ENCODE data around the gene NFILZ. TPM values are rescaled to one million over a fixed set of nuclear protein-coding genes. Genes with fewer than 3 reads are reported as not detected.

The NFILZ gene
- total RNA-seq, 1 donor = not detected

GRCh38 chr19:8662263-8662662 lies 31.8 kb downstream of the NFILZ start:
- Histone ChIP-seq H4K20me1 (ENCODE audit: insufficient read depth, low read length) (no peaks in the 10 kb centered on the region), H3K4me1 (ENCODE audit: insufficient read depth, low read length) (no peaks in the 10 kb centered on the region), H3K36me3 (ENCODE audit: insufficient read depth, low read length) (no peaks in the 10 kb centered on the region), H3K27me3 (ENCODE audit: insufficient read depth, low read length) (no peaks in the 10 kb centered on the region), H3K4me2 (ENCODE audit: insufficient read depth, low read length) (no peak overlapping the region), H3K27ac (ENCODE audit: low read depth, low read length) (no peak overlapping the region), H3K9me3 (ENCODE audit: low read depth, low read length) (no peaks in the 10 kb centered on the region), H2AFZ (ENCODE audit: low read length) (no peak overlapping the region), H3K79me2 (ENCODE audit: insufficient read depth, low read length) (no peaks in the 10 kb centered on the region), H3K4me3 (ENCODE audit: insufficient read depth, low read length) (no peak overlapping the region)
- TF ChIP-seq, protein P1, sequence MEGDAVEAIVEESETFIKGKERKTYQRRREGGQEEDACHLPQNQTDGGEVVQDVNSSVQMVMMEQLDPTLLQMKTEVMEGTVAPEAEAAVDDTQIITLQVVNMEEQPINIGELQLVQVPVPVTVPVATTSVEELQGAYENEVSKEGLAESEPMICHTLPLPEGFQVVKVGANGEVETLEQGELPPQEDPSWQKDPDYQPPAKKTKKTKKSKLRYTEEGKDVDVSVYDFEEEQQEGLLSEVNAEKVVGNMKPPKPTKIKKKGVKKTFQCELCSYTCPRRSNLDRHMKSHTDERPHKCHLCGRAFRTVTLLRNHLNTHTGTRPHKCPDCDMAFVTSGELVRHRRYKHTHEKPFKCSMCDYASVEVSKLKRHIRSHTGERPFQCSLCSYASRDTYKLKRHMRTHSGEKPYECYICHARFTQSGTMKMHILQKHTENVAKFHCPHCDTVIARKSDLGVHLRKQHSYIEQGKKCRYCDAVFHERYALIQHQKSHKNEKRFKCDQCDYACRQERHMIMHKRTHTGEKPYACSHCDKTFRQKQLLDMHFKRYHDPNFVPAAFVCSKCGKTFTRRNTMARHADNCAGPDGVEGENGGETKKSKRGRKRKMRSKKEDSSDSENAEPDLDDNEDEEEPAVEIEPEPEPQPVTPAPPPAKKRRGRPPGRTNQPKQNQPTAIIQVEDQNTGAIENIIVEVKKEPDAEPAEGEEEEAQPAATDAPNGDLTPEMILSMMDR (IDR thresholded peaks at IDR 0.05; ENCODE audit: extremely low read depth, low read depth, low read length) = no peak
- no peak for DNase-seq (ENCODE audit: insufficient read length, low spot score, missing footprints)

GRCh38 chr19:8663920-8664670 lies 33.7 kb downstream of the NFILZ start:
- no peak overlapping the region for H3K4me3 ChIP-seq (ENCODE audit: insufficient read depth, low read length)
- no peak overlapping the region for H3K4me2 ChIP-seq (ENCODE audit: insufficient read depth, low read length)
- no peak overlapping the region for H3K27ac ChIP-seq (ENCODE audit: low read depth, low read length)
- no peaks in the 10 kb centered on the region for H4K20me1 ChIP-seq (ENCODE audit: insufficient read depth, low read length)
- TF ChIP-seq, protein P1 (IDR thresholded peaks at IDR 0.05; ENCODE audit: extremely low read depth, low read depth, low read length) = no peak
- H3K4me1 ChIP-seq (ENCODE audit: insufficient read depth, low read length) = no peaks in the 10 kb centered on the region
- no peaks in the 10 kb centered on the region for H3K36me3 ChIP-seq (ENCODE audit: insufficient read depth, low read length)
- no peak for DNase-seq (ENCODE audit: insufficient read length, low spot score, missing footprints)
- no peaks in the 10 kb centered on the region for H3K27me3 ChIP-seq (ENCODE audit: insufficient read depth, low read length)
- no peak overlapping the region for H2AFZ ChIP-seq (ENCODE audit: low read length)
- no peaks in the 10 kb centered on the region for H3K9me3 ChIP-seq (ENCODE audit: low read depth, low read length)
- no peaks in the 10 kb centered on the region for H3K79me2 ChIP-seq (ENCODE audit: insufficient read depth, low read length)

DNA sequence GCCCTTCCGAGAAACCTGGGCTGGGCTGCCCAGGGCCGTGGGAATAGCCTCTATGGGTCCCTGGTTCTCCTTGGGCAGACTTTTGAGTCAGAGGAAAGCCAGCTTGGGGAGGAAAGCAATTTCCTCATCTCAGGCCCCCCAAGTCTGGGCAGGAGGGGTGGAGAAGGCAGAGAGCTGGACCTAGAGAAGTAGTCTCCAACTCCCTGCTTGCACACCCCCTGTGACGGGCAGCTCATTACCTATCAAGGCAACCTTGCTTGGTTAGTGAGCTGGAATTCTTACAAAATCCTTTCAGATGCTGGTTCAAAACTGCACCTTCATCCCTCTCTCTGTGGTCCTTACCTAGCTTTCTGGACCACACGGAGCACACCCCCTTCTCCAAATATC lies 34.2 kb downstream of the NFILZ start:
- H3K4me3 ChIP-seq (ENCODE audit: insufficient read depth, low read length) = no peak overlapping the region
- no peaks in the 10 kb centered on the region for H3K27me3 ChIP-seq (ENCODE audit: insufficient read depth, low read length)
- DNase-seq (ENCODE audit: insufficient read length, low spot score, missing footprints) = no peak
- H3K36me3 ChIP-seq (ENCODE audit: insufficient read depth, low read length) = no peaks in the 10 kb centered on the region
- H3K79me2 ChIP-seq (ENCODE audit: insufficient read depth, low read length) = no peaks in the 10 kb centered on the region
- H3K4me1 ChIP-seq (ENCODE audit: insufficient read depth, low read length) = no peaks in the 10 kb centered on the region
- no peak overlapping the region for H3K4me2 ChIP-seq (ENCODE audit: insufficient read depth, low read length)
- H4K20me1 ChIP-seq (ENCODE audit: insufficient read depth, low read length) = no peaks in the 10 kb centered on the region
- TF ChIP-seq, protein P1 (IDR thresholded peaks at IDR 0.05; ENCODE audit: extremely low read depth, low read depth, low read length) = no peak
- H3K27ac ChIP-seq (ENCODE audit: low read depth, low read length) = no peak overlapping the region
- no peaks in the 10 kb centered on the region for H3K9me3 ChIP-seq (ENCODE audit: low read depth, low read length)
- H2AFZ ChIP-seq (ENCODE audit: low read length) = no peak overlapping the region

DNA sequence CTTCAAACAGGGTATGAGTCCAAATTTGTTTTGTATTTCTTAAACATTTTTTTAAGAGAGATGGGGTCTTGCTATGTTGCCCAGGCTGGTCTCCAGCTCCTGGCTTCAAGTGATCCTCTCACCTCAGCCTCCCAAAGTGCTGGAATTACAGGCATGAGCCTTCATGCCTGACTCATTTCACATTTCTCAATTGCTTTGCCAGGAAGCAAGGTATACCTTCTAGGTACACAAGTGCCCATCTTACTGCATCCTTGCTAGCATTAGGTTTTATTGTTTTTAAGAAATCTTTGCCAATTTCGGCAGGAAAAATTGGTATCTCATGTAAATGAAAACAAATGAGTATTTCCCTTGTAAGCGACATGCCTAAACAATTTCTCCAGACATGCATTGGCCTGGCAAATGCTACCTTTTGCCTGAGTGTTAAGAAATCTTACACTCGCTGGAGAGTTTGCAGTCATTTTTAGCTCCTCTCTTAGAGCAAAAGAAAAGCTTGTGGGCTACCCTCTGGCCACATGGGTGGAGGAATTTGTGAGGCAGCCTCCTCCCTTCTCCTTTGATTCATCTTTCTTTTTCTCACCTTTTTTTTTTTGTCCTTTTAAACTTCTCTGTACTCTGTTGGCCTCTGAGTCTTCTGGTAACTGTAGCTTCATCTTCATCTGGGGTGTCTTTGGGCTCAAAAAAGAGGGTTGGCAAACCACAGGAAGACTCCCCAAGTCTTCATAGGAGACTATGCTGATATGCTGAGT lies 35.2 kb downstream of the NFILZ start:
- Histone ChIP-seq H3K79me2 (ENCODE audit: insufficient read depth, low read length) (no peaks in the 10 kb centered on the region), H3K4me3 (ENCODE audit: insufficient read depth, low read length) (no peak overlapping the region), H3K36me3 (ENCODE audit: insufficient read depth, low read length) (no peaks in the 10 kb centered on the region), H3K4me2 (ENCODE audit: insufficient read depth, low read length) (no peak overlapping the region), H2AFZ (ENCODE audit: low read length) (no peak overlapping the region), H4K20me1 (ENCODE audit: insufficient read depth, low read length) (no peaks in the 10 kb centered on the region), H3K4me1 (ENCODE audit: insufficient read depth, low read length) (no peaks in the 10 kb centered on the region), H3K27ac (ENCODE audit: low read depth, low read length) (no peak overlapping the region), H3K27me3 (ENCODE audit: insufficient read depth, low read length) (no peaks in the 10 kb centered on the region), H3K9me3 (ENCODE audit: low read depth, low read length) (no peaks in the 10 kb centered on the region)
- no peak for DNase-seq (ENCODE audit: insufficient read length, low spot score, missing footprints)
- TF ChIP-seq, protein P1 (IDR thresholded peaks at IDR 0.05; ENCODE audit: extremely low read depth, low read depth, low read length) = no peak

Measured in osteoblast (primary cell).